ENCODE results near the gene ADIPOQ.

ADIPOQ gene

DNA sequence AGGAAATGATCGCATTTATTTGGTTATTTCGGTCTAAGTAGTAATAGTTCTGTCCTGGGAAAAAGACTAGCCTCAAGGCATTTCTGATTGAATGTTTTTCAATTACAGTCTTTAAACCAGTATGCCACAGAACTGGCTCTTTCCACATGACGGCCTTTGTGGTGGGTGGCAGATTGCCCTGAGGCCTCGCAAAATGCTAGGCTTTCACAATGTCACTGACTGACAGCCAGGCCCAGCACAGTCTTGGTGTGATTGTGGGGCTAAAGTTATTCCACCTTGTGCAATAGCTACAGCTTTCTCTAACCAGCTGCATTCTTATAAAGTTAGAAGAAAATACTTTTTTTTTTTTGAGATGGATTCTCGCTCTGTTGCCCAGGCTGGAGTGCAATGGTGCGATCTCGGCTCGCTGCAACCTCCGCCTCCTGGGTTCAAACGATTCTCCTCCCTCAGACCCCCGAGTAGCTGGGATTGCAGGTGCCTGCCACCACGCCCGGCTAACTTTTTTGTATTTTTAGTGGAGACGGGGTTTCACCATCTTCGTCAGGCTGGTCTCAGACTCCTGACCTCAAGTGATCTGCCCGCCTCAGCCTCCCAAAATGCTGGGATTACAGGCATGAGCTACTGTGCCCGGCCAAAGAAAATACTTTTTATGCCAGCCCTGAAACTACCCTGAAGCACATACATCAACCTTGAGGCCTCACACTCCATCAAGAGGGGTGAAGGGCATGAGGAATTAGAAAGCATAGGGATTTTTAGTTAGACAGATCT is 2.5 kb upstream of the ADIPOQ start:
- Histone ChIP-seq H3K79me1 (ENCODE audit: low read length) (no peaks in the 10 kb centered on the region), H4K12ac (ENCODE audit: low read depth, low read length) (no peak overlapping the region), H3K4ac (ENCODE audit: low read depth, low read length) (no peak overlapping the region), H2AK5ac (ENCODE audit: low read length) (no peak overlapping the region), H4K8ac (ENCODE audit: low read depth, low read length) (no peak overlapping the region), H3K9me3 (ENCODE audit: insufficient read depth, low read depth, low read length) (peaks cover 1% of the 10 kb centered on the region), H3K23ac (ENCODE audit: low read length) (no peak overlapping the region), H3K27me3 (ENCODE audit: insufficient read depth, low read length) (peaks cover 2% of the 10 kb centered on the region), H3K9ac (ENCODE audit: low read length) (no peak overlapping the region), H2BK12ac (ENCODE audit: low read length) (no peak overlapping the region), H3K79me2 (ENCODE audit: control insufficient read depth, insufficient read depth, low read length, poor library complexity) (no peaks in the 10 kb centered on the region), H2BK5ac (ENCODE audit: low read depth, low read length, poor library complexity) (no peak overlapping the region), H3K4me1 (ENCODE audit: control insufficient read depth in 1 of 2, insufficient read depth in 2 of 2, low read length in 2 of 2) (peaks cover 4 to 9% of the 10 kb centered on the region in 2 experiments), H3K4me3 (ENCODE audit: low read depth, low read length) (no peak overlapping the region), H3K4me2 (ENCODE audit: low read length) (no peak overlapping the region), H3K36me3 (ENCODE audit: control insufficient read depth in 1 of 2, insufficient read depth in 2 of 2, low read length in 2 of 2) (no peaks in the 10 kb centered on the region), H3K18ac (ENCODE audit: low read length) (no peak overlapping the region), H3K27ac (ENCODE audit: low read depth, low read length) (no peak overlapping the region), H2BK120ac (ENCODE audit: insufficient read depth, low read length, poor library complexity) (no peak overlapping the region), H2AFZ (ENCODE audit: insufficient read depth, low read length, poor library complexity) (no peak overlapping the region), H4K91ac (ENCODE audit: low read depth, low read length) (no peak overlapping the region), H3K14ac (ENCODE audit: low read length) (no peak overlapping the region)
- DNase-seq: peak; percentile 95 to 97
- no CpG with 5 or more reads among the region's 17 CpGs for WGBS (ENCODE audit: extremely low coverage, insufficient coverage, insufficient read length)

DNA sequence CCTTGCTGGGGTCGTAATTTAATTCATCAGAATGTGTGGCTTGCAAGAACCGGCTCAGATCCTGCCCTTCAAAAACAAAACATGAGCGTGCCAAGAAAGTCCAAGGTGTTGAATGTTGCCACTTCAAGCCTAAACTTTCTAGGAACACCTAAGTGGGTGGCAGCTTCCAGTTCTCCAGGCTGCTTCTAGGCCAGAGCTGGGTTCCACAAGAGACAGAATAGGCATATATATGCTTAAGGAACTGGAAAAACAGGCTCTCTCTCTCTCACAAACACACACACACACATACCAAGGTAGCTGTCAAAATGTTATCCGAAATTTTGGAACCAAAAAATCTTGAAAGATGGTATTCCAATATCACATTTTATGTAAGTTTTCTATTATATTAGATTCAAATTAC is 890 bp upstream of the ADIPOQ start:
- no CpG with 5 or more reads among the region's 4 CpGs for WGBS (ENCODE audit: extremely low coverage, insufficient coverage, insufficient read length)
- H3K18ac ChIP-seq (ENCODE audit: low read length): no peak overlapping the region

DNA sequence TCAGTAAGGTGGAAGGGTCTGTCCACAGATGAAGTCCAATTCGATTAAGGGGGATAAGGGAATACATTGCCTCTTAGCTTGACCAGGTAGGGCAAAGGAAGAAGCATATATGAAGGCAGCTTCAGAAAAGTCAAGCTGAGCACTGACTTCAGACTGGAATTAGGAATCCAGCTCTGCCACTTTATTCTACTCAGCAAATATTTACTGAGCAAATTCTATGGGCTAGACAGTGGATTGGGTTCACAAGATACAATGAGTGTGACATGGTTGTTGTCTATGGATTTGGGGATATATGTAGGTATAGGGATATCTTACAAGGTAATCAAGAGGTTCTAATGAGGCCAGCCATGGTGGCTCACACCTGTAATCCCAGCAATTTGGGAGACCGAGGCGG is 526 bp downstream of the ADIPOQ start:
- H4K8ac ChIP-seq (ENCODE audit: low read depth, low read length): no peak overlapping the region
- no peak overlapping the region for H4K12ac ChIP-seq (ENCODE audit: low read depth, low read length)
- H4K91ac ChIP-seq (ENCODE audit: low read depth, low read length): no peak overlapping the region
- no peak overlapping the region for H3K4me3 ChIP-seq (ENCODE audit: low read depth, low read length)
- DNase-seq: peak in 1 of 2 donors; percentile 16
- H3K4ac ChIP-seq (ENCODE audit: low read depth, low read length): no peak overlapping the region
- H3K27me3 ChIP-seq (ENCODE audit: insufficient read depth, low read length): peaks cover 2% of the 10 kb centered on the region
- H2BK5ac ChIP-seq (ENCODE audit: low read depth, low read length, poor library complexity): no peak overlapping the region
- H3K36me3 ChIP-seq (ENCODE audit: control insufficient read depth in 1 of 2, insufficient read depth in 2 of 2, low read length in 2 of 2): no peaks in the 10 kb centered on the region
- no peak overlapping the region for H2AFZ ChIP-seq (ENCODE audit: insufficient read depth, low read length, poor library complexity)
- H3K18ac ChIP-seq (ENCODE audit: low read length): no peak overlapping the region
- no peak overlapping the region for H3K4me2 ChIP-seq (ENCODE audit: low read length)
- no peak overlapping the region for H3K27ac ChIP-seq (ENCODE audit: low read depth, low read length)
- H2BK120ac ChIP-seq (ENCODE audit: insufficient read depth, low read length, poor library complexity): no peak overlapping the region
- peaks cover 4 to 9% of the 10 kb centered on the region in 2 experiments for H3K4me1 ChIP-seq (ENCODE audit: control insufficient read depth in 1 of 2, insufficient read depth in 2 of 2, low read length in 2 of 2)
- no peaks in the 10 kb centered on the region for H3K79me1 ChIP-seq (ENCODE audit: low read length)
- peaks cover 1% of the 10 kb centered on the region for H3K9me3 ChIP-seq (ENCODE audit: insufficient read depth, low read depth, low read length)
- H3K9ac ChIP-seq (ENCODE audit: low read length): no peak overlapping the region
- WGBS (ENCODE audit: extremely low coverage, insufficient coverage, insufficient read length): no CpG with 5 or more reads among the region's 3 CpGs
- no peaks in the 10 kb centered on the region for H3K79me2 ChIP-seq (ENCODE audit: control insufficient read depth, insufficient read depth, low read length, poor library complexity)
- no peak overlapping the region for H2AK5ac ChIP-seq (ENCODE audit: low read length)
- no peak overlapping the region for H2BK12ac ChIP-seq (ENCODE audit: low read length)
- no peak overlapping the region for H3K23ac ChIP-seq (ENCODE audit: low read length)
- no peak overlapping the region for H3K14ac ChIP-seq (ENCODE audit: low read length)

More for the DNA sequence above, 890 bp upstream of the ADIPOQ start:
- Histone ChIP-seq H3K23ac (ENCODE audit: low read length) (no peak overlapping the region), H2BK120ac (ENCODE audit: insufficient read depth, low read length, poor library complexity) (no peak overlapping the region), H3K27me3 (ENCODE audit: insufficient read depth, low read length) (peaks cover 2% of the 10 kb centered on the region), H2AFZ (ENCODE audit: insufficient read depth, low read length, poor library complexity) (no peak overlapping the region), H3K27ac (ENCODE audit: low read depth, low read length) (no peak overlapping the region), H2BK5ac (ENCODE audit: low read depth, low read length, poor library complexity) (no peak overlapping the region), H3K4me2 (ENCODE audit: low read length) (no peak overlapping the region), H4K12ac (ENCODE audit: low read depth, low read length) (no peak overlapping the region), H3K14ac (ENCODE audit: low read length) (no peak overlapping the region), H3K4ac (ENCODE audit: low read depth, low read length) (no peak overlapping the region), H3K9me3 (ENCODE audit: insufficient read depth, low read depth, low read length) (peaks cover 1% of the 10 kb centered on the region), H2AK5ac (ENCODE audit: low read length) (no peak overlapping the region), H4K8ac (ENCODE audit: low read depth, low read length) (no peak overlapping the region), H3K79me1 (ENCODE audit: low read length) (no peaks in the 10 kb centered on the region), H2BK12ac (ENCODE audit: low read length) (no peak overlapping the region), H3K79me2 (ENCODE audit: control insufficient read depth, insufficient read depth, low read length, poor library complexity) (no peaks in the 10 kb centered on the region), H3K4me3 (ENCODE audit: low read depth, low read length) (no peak overlapping the region), H3K36me3 (ENCODE audit: control insufficient read depth in 1 of 2, insufficient read depth in 2 of 2, low read length in 2 of 2) (no peaks in the 10 kb centered on the region), H3K9ac (ENCODE audit: low read length) (no peak overlapping the region), H3K4me1 (ENCODE audit: control insufficient read depth in 1 of 2, insufficient read depth in 2 of 2, low read length in 2 of 2) (peaks cover 4 to 9% of the 10 kb centered on the region in 2 experiments), H4K91ac (ENCODE audit: low read depth, low read length) (no peak overlapping the region)
- DNase-seq: peak in 1 of 2 donors; percentile 48

DNA sequence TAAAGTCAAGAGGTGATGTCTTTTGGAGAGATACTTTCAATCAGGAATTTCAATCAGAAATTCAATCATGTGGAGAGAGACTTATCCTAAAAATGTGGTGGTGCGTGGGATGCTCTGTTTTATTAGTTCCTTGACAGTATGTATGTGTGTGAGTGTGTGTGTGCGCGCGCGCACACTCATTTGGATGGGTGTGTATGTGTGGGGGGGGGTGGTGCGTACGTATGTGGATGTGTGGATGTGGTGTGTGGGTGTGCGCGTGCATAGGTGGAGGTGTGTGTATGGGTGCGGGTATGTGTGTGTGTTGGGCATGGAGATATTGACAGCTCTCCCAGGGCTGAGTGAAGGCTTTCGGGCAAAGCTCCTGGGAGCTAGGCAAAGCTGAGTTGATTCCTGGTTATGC is 2.4 kb downstream of the ADIPOQ start:
- Histone ChIP-seq H2AFZ (ENCODE audit: insufficient read depth, low read length, poor library complexity) (no peak overlapping the region), H3K4me3 (ENCODE audit: low read depth, low read length) (peak overlapping the region; percentile 46), H3K27ac (ENCODE audit: low read depth, low read length) (no peak overlapping the region), H3K4me1 (ENCODE audit: control insufficient read depth in 1 of 2, insufficient read depth in 2 of 2, low read length in 2 of 2) (peaks cover 4 to 7% of the 10 kb centered on the region in 2 experiments), H2BK12ac (ENCODE audit: low read length) (no peak overlapping the region), H4K12ac (ENCODE audit: low read depth, low read length) (no peak overlapping the region), H3K14ac (ENCODE audit: low read length) (no peak overlapping the region), H2BK5ac (ENCODE audit: low read depth, low read length, poor library complexity) (no peak overlapping the region), H3K27me3 (ENCODE audit: insufficient read depth, low read length) (peaks cover 2% of the 10 kb centered on the region), H4K91ac (ENCODE audit: low read depth, low read length) (no peak overlapping the region), H3K4ac (ENCODE audit: low read depth, low read length) (no peak overlapping the region), H3K4me2 (ENCODE audit: low read length) (no peak overlapping the region), H2AK5ac (ENCODE audit: low read length) (no peak overlapping the region), H3K18ac (ENCODE audit: low read length) (no peak overlapping the region), H3K79me1 (ENCODE audit: low read length) (no peaks in the 10 kb centered on the region), H3K23ac (ENCODE audit: low read length) (no peak overlapping the region), H2BK120ac (ENCODE audit: insufficient read depth, low read length, poor library complexity) (no peak overlapping the region), H3K36me3 (ENCODE audit: control insufficient read depth in 1 of 2, insufficient read depth in 2 of 2, low read length in 2 of 2) (no peaks in the 10 kb centered on the region), H4K8ac (ENCODE audit: low read depth, low read length) (no peak overlapping the region), H3K79me2 (ENCODE audit: control insufficient read depth, insufficient read depth, low read length, poor library complexity) (no peaks in the 10 kb centered on the region), H3K9me3 (ENCODE audit: insufficient read depth, low read depth, low read length) (peaks cover 1% of the 10 kb centered on the region), H3K9ac (ENCODE audit: low read length) (no peak overlapping the region)
- DNase-seq: no peak
- 100% methylated on average over 3 of the region's 11 CpGs for WGBS (ENCODE audit: extremely low coverage, insufficient coverage, insufficient read length)
